ENCODE results near the gene LTBP3. TPM values are rescaled to one million over a fixed set of nuclear protein-coding genes. Genes with fewer than 3 reads are reported as not detected.
"Not testable (repeated sequence)": the region's sequence is repeated elsewhere in the genome, so short reads cannot be mapped to it uniquely, and the experiment has no call there.

The LTBP3 gene
- polyA plus RNA-seq, 3 donors = 93.7 to 181 (median 145) TPM

DNA sequence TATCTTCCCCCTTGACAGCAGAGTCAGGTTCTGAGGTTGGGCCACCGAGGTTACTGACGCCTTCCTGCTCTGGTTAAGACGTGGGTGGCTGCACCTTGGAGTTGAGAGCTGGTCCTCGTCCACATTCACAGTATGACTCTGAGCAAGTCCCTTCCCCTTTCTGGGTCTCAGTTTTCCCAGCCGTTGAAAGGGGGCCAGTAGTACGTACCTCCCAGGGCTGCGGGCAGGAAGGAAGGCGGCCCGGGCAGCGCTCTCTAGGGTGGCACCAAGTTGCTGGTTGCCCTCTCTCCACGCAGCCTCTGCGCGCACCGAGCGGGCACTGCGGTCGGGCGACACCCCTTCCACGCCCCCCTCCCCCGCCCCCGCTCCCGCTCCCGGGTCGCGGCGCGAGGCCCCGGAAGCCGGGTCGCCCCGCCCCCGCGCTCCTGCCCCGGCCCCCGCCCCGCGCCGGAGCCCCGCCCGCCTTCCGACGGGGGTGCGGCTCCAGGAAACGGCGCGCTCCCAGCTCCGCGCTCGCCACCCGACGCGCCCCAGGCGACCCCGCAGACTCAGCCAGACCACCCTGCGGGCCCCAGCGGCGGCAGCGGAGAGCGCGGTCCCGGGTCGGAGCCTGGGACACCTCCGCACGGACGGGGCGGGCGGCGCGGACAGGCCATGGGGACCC lies 17.5 kb upstream of the LTBP3 start, which contains the start of gene EHBP1L1:
EHBP1L1 (plus strand) TSS at position 486 of the 664 bp plus-strand sequence. CDS start 250 bp downstream, outside the sequence.
- DNase-seq (ENCODE audit: extremely low read depth in 1 of 11, low read depth in 9 of 11, low spot score in 4 of 11) = no peak

DNA sequence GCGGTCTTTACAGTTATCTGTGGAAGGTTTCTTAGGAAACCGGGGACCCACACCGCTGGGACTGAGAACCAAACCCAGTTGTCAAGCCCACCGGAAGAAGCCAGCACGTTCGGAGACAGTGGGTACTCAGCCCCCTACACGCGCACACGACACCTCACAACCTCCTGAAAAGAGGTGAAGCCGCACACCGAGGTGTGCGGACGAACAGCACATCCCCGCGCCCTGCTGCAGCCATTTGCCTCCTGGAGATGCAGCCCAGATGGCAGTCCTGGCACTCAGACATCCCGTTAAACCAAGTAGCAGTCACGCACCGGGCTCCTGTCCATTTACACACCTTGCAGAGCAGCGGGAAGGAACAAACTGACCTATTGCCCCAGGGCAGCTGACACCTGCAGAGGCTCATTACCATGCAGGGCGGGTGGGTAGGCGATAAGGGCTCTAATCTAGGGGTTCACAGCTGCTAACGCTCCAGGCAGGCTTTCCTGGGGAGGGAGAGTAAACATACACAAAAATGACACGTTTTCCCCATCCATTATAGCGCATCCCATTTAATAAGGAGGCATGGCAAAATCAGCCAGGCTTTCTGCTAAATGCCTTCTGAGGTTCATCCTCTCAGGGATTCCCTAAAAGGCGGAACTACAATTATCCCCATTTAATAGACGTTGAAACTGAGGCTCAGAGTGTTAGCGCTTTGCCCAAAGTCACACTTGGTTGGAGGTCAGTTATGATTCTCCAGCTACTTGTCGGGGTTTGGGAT lies 16.8 kb upstream of the LTBP3 start:
- DNase-seq (ENCODE audit: extremely low read depth in 1 of 11, low read depth in 9 of 11, low spot score in 4 of 11) = no peak

DNA sequence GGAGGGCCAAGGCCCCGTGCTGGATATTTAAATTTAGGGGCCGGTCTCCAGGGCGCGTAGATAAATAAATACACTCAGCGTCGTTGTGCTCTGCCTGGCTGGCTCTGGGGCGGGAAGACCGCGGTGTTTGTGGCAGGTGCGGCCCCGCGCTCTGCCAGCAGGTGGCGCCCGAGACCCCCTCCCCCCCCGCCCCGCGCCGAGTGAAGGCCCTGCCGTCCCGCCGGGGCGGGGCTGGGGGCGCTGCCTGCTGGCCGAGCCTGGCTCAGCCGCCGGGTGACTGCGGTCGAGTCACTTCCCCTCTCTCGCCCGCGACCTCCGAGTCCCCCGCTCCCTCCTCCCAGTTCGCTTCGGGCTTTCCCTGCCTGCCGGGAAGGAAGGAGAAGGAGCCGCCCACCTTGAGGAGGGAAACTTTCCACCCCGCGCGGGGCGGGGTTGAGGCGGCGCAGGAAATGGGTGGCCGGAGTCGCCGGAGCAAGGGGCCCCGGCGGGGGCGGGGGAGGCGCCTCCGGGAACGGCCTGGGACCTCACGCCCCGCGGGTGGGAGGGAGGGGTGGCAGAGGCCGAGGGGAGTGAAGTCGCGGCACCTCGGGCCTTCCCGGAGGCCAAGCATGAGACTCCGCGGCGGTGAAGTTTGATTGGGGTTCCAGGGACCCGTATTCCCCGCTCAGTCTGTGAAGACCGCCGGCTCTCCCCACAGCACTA lies 16.1 kb upstream of the LTBP3 start:
- peak in 7 of 11 donors; percentile 77 to 86 (median 81) for DNase-seq (ENCODE audit: extremely low read depth in 1 of 11, low read depth in 9 of 11, low spot score in 4 of 11)

DNA sequence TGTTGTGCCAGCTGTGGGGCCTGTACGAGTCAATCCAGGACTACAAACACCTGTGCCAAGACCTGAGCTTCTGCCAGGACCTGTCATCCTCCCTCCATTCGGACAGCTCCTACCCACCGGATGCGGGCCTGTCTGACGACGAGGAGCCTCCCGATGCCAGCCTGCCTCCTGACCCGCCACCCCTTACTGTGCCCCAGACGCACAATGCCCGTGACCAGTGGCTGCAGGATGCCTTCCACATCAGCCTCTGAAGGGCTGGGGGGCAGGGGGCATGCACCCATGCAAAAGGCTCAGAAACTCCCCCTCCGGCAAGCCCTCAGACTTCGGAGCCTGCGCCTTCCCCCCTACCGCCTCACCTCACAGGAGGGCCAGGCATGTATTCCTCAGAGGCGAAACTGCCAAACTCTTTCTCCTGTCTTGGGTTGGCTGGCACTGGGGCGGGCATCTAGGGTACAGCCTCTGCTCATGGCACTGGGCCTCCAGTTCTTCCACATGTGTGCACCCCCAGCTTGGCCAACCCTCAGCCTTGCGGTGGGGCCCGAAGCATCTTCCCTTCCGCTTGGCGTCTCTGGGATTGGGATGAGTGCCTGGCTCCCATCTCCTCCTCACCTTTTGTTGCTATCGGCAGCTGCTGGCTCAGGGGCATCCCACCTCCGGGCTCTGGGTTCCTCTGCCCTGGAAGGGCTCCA lies 15.4 kb upstream of the LTBP3 start:
- no peak for DNase-seq (ENCODE audit: extremely low read depth in 1 of 11, low read depth in 9 of 11, low spot score in 4 of 11)

DNA sequence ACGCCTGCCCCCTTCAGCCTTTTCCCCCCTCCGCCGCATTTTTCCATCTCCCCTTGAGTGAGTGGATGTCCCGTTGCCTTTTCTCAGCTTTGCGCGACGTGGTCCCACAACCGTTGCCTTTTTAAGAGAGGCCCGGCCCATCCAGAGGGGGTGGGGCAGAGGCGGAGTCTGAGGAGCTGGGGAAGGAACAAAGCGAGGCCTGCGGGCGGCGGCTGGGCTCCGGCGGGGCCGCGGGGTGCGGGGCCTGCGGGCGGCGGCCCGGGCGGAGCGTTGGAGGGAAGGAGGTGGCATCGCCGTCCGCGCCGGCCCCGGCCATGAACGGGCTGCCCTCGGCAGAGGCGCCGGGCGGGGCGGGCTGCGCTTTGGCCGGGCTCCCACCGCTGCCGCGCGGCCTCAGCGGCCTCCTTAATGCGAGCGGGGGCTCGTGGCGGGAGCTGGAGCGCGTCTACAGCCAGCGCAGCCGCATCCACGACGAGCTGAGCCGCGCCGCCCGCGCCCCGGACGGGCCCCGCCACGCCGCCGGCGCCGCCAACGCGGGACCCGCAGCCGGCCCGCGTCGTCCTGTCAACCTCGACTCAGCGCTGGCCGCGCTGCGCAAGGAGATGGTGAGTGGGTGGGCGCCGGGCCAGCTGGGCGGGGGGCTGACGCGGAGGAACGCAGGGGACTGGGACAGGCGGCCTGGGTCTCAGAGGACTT lies 14.3 kb upstream of the LTBP3 start, which contains the start of gene FAM89B:
FAM89B (plus strand) TSS at position 183 of the 696 bp plus-strand sequence; CDS start at position 315, 132 bp downstream.
- peak in 7 of 11 donors; percentile 78 to 94 (median 86) for DNase-seq (ENCODE audit: extremely low read depth in 1 of 11, low read depth in 9 of 11, low spot score in 4 of 11)

DNA sequence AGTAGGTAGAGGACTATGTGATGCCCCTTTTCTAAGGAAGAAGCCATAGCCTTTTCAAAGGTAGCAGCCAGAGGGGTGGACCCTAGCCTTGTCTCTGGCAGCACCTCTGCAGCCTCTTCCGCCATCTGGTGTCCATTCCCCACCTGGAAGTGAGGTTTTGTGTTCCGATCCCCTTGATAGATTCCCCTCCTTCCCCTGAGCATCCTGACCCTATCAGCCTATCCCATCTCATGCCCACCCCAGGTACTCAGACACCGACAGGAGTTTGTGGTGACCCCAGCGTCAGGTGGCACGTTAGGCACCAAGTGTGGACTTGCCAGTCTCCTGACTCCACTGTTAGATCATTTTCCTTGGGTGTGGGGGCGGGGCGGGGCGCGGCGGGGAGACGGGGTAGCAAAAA lies 13.8 kb upstream of the LTBP3 start:
- DNase-seq (ENCODE audit: extremely low read depth in 1 of 11, low read depth in 9 of 11, low spot score in 4 of 11) = no peak

DNA sequence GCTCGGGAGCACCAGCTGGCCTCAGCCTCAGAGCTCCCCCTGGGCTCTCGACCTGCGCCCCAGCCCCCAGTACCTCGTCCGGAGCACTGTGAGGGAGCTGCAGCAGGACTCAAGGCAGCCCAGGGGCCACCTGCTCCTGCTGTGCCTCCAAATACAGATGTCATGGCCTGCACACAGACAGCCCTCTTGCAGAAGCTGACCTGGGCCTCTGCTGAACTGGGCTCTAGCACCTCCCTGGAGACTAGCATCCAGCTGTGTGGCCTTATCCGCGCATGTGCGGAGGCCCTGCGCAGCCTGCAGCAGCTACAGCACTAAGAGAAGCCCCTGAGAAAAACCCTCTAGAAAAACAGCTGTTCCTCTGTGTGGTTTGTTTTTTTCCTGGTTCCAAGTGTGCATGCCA lies 13.3 kb upstream of the LTBP3 start:
- no peak for DNase-seq (ENCODE audit: extremely low read depth in 1 of 11, low read depth in 9 of 11, low spot score in 4 of 11)

DNA sequence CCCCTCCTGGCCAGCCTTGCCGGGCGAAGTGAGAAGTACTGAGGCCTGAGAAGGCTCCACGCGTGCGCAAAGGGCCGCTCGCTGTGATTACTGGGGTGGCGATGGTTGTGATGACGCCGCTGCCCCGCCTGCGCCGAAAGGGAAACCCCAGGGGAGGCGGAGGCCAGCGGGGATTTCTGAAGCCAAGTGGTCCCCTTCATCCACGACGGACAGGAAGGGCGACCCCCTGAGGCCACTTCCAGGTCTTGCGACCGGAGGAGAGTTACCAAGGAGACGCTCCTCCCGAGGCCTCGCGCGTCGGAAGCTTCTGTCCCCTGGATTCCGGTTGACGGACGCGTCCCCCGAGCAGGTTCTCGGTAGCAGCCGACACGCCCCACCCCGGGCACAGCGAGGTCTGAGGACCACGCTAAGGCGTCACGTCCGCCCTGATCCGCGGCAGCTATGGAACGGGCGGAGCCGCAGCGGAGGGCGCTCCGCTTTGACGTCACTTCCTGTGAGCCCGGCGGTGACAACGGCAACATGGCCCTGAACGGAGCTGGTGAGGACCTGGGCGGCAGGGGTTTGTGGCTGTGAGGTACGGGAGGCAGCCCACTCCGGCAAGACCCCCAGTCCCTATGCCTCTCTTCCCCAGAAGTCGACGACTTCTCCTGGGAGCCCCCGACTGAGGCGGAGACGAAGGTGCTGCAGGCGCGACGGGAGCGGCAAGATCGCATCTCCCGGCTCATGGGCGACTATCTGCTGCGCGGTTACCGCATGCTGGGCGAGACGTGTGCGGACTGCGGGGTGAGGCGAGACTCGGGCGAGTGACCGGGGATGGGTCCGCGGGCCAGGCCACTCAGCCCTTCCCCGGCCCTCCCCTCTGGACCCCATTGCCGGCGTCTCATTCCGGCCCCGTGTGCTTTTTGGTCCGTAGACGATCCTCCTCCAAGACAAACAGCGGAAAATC lies 12.1 kb upstream of the LTBP3 start, which contains the start of gene ZNRD2:
ZNRD2 (plus strand) TSS at position 505 of the 946 bp plus-strand sequence; CDS start at position 520, 15 bp downstream.
- peak; percentile 91 to 98 (median 96) for DNase-seq (ENCODE audit: extremely low read depth in 1 of 11, low read depth in 9 of 11, low spot score in 4 of 11)

DNA sequence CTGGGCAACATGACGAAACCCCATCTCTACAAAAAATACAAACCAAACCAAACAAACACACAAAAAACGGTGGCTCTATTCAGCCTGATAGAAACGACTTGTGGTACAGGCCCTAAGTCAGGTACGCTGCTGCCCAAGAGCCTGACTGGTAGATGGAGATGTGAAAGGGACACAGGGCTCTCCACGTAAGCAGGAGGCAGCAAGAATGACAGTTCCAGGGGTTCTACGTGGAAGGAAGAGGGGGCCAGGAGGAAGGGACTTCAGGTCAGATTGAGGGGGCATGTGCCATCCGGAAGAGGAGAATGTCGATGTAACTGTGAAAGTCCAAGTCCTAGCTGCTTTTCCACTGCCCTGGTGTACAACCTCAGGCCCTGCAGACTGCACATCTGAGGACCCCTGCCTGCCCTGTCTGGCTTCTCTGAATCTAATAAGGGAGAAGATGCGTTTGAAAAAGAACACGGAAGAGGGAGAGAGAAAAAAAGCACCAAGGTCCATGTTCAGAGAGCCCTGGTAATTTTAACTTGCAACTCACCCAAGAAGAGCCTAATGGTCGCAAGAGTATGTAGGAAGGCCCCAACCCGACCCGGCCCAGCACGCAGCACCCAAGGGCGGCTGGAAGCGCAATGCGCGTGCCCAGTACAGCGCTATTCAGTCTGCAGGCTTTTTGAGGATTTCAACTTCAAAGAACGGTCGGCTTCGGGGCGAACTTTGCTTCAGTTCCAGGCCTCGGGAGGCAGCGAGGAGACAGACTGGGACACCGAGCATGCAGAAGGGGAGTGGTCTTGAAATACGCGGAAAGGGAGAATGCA lies 11.2 kb upstream of the LTBP3 start:
- no peak for DNase-seq (ENCODE audit: extremely low read depth in 1 of 11, low read depth in 9 of 11, low spot score in 4 of 11)

DNA sequence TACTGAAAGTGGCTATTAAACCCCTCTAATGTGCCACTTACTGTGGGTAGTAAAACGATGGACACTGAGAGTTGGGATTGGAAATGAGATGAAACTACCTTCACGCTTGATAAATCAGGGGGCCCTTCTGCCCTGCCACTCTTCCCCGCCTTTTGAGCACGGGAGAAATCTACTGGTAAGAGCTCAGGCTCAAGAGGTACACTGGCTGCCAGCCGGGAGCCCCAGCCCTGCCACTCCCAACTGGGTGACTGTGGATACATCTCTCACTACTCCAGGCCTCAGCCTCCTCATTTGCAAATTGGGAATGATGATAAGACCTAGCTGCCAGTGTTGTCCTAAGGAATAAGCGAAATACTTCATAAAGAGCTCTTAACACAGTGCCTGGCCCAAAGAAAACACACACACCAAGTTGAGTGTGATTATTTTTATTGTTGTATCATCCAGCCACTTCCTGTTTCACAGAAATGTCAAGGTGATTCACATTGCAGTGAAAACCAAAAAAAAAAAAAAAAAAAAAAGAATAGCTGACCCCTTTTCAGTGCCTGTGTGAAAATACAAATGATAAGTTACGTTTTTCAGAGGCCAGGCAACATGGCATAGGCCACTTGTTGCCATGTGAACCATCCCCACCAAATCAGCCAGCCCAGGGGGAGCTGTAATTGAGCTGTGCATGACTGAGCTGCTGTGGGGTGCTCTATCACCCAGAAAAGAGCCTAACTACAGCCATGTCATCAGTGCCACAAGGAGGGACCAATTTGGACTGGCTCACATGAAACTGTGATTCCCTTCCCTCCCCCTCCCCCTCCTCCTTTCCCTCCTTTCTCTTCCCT lies 7.7 kb upstream of the LTBP3 start:
- DNase-seq (ENCODE audit: extremely low read depth in 1 of 11, low read depth in 9 of 11, low spot score in 4 of 11) = no peak

DNA sequence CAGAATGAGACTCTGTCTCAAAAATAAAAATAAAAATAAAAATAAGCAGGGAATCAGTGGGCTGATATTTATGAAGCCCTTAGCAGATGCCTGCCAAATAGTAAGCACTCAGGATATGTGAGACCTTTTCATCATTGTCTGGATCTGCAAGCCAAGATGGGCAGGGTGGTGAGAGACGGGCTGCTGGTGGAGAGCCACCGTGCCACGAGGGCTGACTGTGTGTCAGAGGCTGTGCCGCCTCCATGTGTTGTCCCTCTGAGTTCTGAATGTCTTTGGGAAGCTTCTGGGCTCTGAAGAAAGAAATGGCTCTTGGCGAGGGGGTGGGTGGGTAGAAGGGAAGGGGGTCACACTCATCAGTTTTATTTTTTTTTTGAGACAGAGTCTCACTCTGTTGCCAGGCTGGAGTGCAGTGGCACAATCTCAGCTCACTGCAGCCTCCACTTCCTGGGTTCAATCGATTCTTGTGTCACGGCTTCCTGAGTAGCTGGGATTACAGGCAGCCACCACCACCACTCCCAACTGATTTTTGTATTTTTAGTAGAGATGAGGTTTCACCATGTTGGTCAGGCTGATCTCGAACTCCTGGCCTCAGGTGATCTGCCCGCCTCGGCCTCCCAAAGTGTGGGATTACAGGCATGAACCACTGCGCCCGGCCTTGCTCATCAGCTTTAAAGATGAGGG lies 6.9 kb upstream of the LTBP3 start:
- not testable (repeated sequence) for DNase-seq (ENCODE audit: extremely low read depth in 1 of 11, low read depth in 9 of 11, low spot score in 4 of 11)

DNA sequence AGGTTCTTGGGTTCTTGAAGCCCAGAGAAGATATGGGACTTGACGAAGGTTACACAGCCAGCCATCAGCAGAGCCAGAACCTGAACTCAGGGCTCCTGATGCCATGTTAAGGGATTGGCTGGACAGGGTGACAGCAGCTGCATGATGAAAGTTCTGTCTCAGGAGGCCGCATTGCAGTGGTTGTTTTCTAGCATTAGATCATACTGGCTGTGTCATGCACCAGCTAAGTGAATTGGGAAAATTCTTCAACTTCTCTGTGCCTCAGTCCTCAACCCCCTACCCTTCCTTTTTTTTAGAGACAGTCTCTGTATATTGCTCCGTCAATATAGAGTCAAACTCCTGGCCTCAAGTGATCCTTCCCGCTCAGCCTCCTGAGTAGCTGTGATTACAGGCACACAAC lies 5.4 kb upstream of the LTBP3 start:
- no peak for DNase-seq (ENCODE audit: extremely low read depth in 1 of 11, low read depth in 9 of 11, low spot score in 4 of 11)

DNA sequence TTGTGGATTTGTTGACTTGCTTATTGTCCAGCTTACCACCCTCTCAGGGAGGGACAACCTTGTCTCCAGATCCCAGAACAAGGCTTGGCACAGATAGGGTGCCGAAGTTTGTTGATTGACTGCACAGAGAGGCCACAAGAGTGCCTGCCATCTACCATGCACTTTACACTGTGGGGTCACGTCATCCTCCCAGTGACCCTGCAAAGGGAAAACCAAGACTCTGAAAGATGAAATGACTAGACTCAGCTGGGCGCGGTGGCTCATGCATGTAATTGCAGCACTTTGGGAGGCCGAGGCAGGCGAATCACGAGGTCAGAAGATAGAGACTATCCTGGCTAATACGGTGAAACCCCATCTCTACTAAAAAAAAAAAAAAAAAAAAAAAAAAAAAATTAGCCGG lies 4.6 kb upstream of the LTBP3 start:
- DNase-seq (ENCODE audit: extremely low read depth in 1 of 11, low read depth in 9 of 11, low spot score in 4 of 11) = no peak

DNA sequence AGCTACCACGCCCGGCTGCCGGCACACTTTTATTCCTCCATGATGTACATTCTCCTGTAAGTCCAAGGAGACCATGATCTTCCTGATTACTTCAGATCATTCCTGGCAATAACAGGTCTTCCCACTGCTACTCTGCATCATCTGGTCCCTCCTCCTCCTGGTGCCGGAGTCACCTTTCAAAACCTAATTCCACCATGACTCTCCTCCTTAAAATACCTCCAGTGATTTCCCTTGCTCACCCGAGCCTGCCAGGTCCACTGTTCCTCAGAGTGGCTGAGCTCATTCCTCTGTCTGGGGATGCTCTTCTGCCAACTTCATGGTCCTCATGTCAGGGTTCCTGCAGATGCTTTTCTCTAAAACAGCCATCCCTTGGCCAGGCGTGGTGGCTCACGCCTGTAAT lies 3.9 kb upstream of the LTBP3 start:
- no peak for DNase-seq (ENCODE audit: extremely low read depth in 1 of 11, low read depth in 9 of 11, low spot score in 4 of 11)

Measured in renal cortex interstitium (tissue), 11 donors.